Activated CD4-positive, alpha-beta T cell treated with anti-CD3 and anti-CD28 coated beads, Interleukin-2, amount 10 ng/mL, durations not matched to agents 7 days and 5 days (primary cell): Measurements from ENCODE around the gene HOXD1. TPM values are rescaled to one million over a fixed set of nuclear protein-coding genes. Genes with fewer than 3 reads are reported as not detected.

Source experiments
- CTCF ChIA-PET: fragments of 350-600 bp; sonication (Branson Sonifier 250); formaldehyde crosslinking; loops from one replicate; lab custom pipeline; 2021; ENCODE audit warnings: antibody characterized with exemption; lab: Charles Lee
- POLR2A ChIA-PET: fragments of 350-600 bp; sonication (Branson Sonifier 250); formaldehyde crosslinking; loops from one replicate; lab custom pipeline; 2021; ENCODE audit warnings: antibody characterized with exemption; lab: Charles Lee
- DNase-seq: peaks from one replicate; pipeline ENCODE4 v3.0.0-alpha.2; 2020
- H3K27ac Mint-ChIP-seq: one replicate; pipeline ENCODE4 v1.8.0; 2021; ENCODE audit warnings: mild to moderate bottlenecking, moderate library complexity, mixed read lengths
- H3K27me3 Mint-ChIP-seq: one replicate; pipeline ENCODE4 v1.8.0; 2021; ENCODE audit warnings: mixed read lengths
- H3K36me3 Mint-ChIP-seq: one replicate; pipeline ENCODE4 v1.8.0; 2021; ENCODE audit warnings: low read depth, mixed read lengths
- H3K4me1 Mint-ChIP-seq: one replicate; pipeline ENCODE4 v1.8.0; 2021; ENCODE audit warnings: mixed read lengths
- H3K4me3 Mint-ChIP-seq: one replicate; pipeline ENCODE4 v1.8.0; 2021; ENCODE audit warnings: mild to moderate bottlenecking, moderate library complexity, mixed read lengths
- H3K9me3 Mint-ChIP-seq: one replicate; pipeline ENCODE4 v1.8.0; 2021; ENCODE audit warnings: mixed read lengths
- total RNA-seq, 2 experiments: library from RNA; stranded (reverse); gene quantifications; one replicate each; pipeline ENCODE4 v1.2.3, GENCODE V29; 2021

The HOXD1 gene
- total RNA-seq, 2 experiments from 2014 or later: not detected

- ChIA-PET CTCF (interaction anchor here (0.6 to 1.2 kb wide), 3 partner anchors 11 to 122 kb away, joined by 3 to 4 read pairs (median 3); no protein-coding TSS in a partner anchor), POLR2A (no interaction called here)
- Mint-ChIP-seq H3K4me3 (peak overlapping the region; percentile 73), H3K27ac (no peak overlapping the region), H3K27me3 (peaks cover 77% of the 10 kb centered on the region), H3K4me1 (peaks cover 17% of the 10 kb centered on the region), H3K9me3 (no peaks in the 10 kb centered on the region), H3K36me3 (peaks cover 4% of the 10 kb centered on the region)
- DNase-seq: no peak
Observed at GRCh38 chr2:176187200-176187898, 1.1 kb upstream of the HOXD1 start.

- ChIA-PET CTCF (no interaction called here), POLR2A (no interaction called here)
- Mint-ChIP-seq H3K27ac (no peak overlapping the region), H3K9me3 (no peaks in the 10 kb centered on the region), H3K4me1 (peaks cover 17% of the 10 kb centered on the region), H3K27me3 (peaks cover 77% of the 10 kb centered on the region), H3K4me3 (peak overlapping the region; percentile 40), H3K36me3 (peaks cover 4% of the 10 kb centered on the region)
- no peak for DNase-seq
Observed at GRCh38 chr2:176188774-176189680, 559 bp downstream of the HOXD1 start.

- POLR2A ChIA-PET: no interaction called here
- H3K4me1 Mint-ChIP-seq: peaks cover 17% of the 10 kb centered on the region
- DNase-seq: no peak
- H3K27me3 Mint-ChIP-seq: peaks cover 80% of the 10 kb centered on the region
- peak overlapping the region; percentile 40 for H3K4me3 Mint-ChIP-seq
- H3K9me3 Mint-ChIP-seq: no peaks in the 10 kb centered on the region
- no peak overlapping the region for H3K27ac Mint-ChIP-seq
- CTCF ChIA-PET: interaction anchor here (0.8 kb wide), 1 partner anchor 59 kb away, joined by 3 read pairs; no protein-coding TSS in a partner anchor
- H3K36me3 Mint-ChIP-seq: peaks cover 4% of the 10 kb centered on the region
Observed at GRCh38 chr2:176189681-176190641, 1.5 kb downstream of the HOXD1 start.

- Mint-ChIP-seq H3K9me3 (no peaks in the 10 kb centered on the region), H3K4me1 (peaks cover 15% of the 10 kb centered on the region), H3K4me3 (no peak overlapping the region), H3K27ac (no peak overlapping the region), H3K27me3 (peaks cover 75% of the 10 kb centered on the region), H3K36me3 (peaks cover 4% of the 10 kb centered on the region)
- ChIA-PET POLR2A (interaction anchor here (0.6 kb wide), 1 partner anchor 362 kb away, joined by 3 read pairs; no protein-coding TSS in a partner anchor), CTCF (no interaction called here)
- no peak for DNase-seq
Observed at GRCh38 chr2:176192351-176192750, 3.9 kb downstream of the HOXD1 start.

- peaks cover 74% of the 10 kb centered on the region for H3K27me3 Mint-ChIP-seq
- CTCF ChIA-PET: no interaction called here
Observed at GRCh38 chr2:176193048-176193447, 4.6 kb downstream of the HOXD1 start.

GRCh38 chr2:176199902-176200301, 11.4 kb downstream of the HOXD1 start:
- no peak for DNase-seq
- H3K4me1 Mint-ChIP-seq: no peaks in the 10 kb centered on the region
- no peaks in the 10 kb centered on the region for H3K36me3 Mint-ChIP-seq
- CTCF ChIA-PET: interaction anchor here (0.6 to 0.7 kb wide), 2 partner anchors 102 to 235 kb away, joined by 3 read pairs; no protein-coding TSS in a partner anchor
- POLR2A ChIA-PET: no interaction called here
- peaks cover 38% of the 10 kb centered on the region for H3K27me3 Mint-ChIP-seq
- H3K9me3 Mint-ChIP-seq: no peaks in the 10 kb centered on the region
- H3K27ac Mint-ChIP-seq: no peak overlapping the region
- H3K4me3 Mint-ChIP-seq: no peak overlapping the region

More at GRCh38 chr2:176193048-176193447, 4.6 kb downstream of the HOXD1 start:
- H3K4me1 Mint-ChIP-seq: peaks cover 8% of the 10 kb centered on the region
- H3K27ac Mint-ChIP-seq: no peak overlapping the region
- H3K9me3 Mint-ChIP-seq: no peaks in the 10 kb centered on the region
- no peak overlapping the region for H3K4me3 Mint-ChIP-seq
- POLR2A ChIA-PET: no interaction called here
- no peak for DNase-seq
- H3K36me3 Mint-ChIP-seq: peaks cover 1% of the 10 kb centered on the region

- Mint-ChIP-seq H3K36me3 (no peaks in the 10 kb centered on the region), H3K4me1 (no peaks in the 10 kb centered on the region), H3K27me3 (peaks cover 30% of the 10 kb centered on the region), H3K4me3 (no peak overlapping the region), H3K27ac (no peak overlapping the region), H3K9me3 (no peaks in the 10 kb centered on the region)
- ChIA-PET CTCF (interaction anchor here (0.5 kb wide), 1 partner anchor 102 kb away, joined by 3 read pairs; no protein-coding TSS in a partner anchor), POLR2A (no interaction called here)
- DNase-seq: no peak
Observed at GRCh38 chr2:176200971-176201370, 12.5 kb downstream of the HOXD1 start.

- Mint-ChIP-seq H3K4me1 (no peaks in the 10 kb centered on the region), H3K36me3 (no peaks in the 10 kb centered on the region), H3K4me3 (no peak overlapping the region), H3K27me3 (peaks cover 25% of the 10 kb centered on the region), H3K27ac (no peak overlapping the region), H3K9me3 (no peaks in the 10 kb centered on the region)
- no peak for DNase-seq
- CTCF ChIA-PET: interaction anchor here (0.5 to 0.6 kb wide), 2 partner anchors 234 to 514 kb away, joined by 3 read pairs; no protein-coding TSS in a partner anchor
- POLR2A ChIA-PET: no interaction called here
Observed at GRCh38 chr2:176202491-176202890, 14.0 kb downstream of the HOXD1 start.

GRCh38 chr2:176205126-176205525, 16.7 kb downstream of the HOXD1 start:
- CTCF ChIA-PET: no interaction called here
- POLR2A ChIA-PET: no interaction called here
- Mint-ChIP-seq H3K36me3 (no peaks in the 10 kb centered on the region), H3K9me3 (no peaks in the 10 kb centered on the region), H3K4me1 (no peaks in the 10 kb centered on the region), H3K27me3 (peaks cover 23% of the 10 kb centered on the region), H3K4me3 (no peak overlapping the region), H3K27ac (no peak overlapping the region)
- DNase-seq: no peak

GRCh38 chr2:176206136-176206535, 17.7 kb downstream of the HOXD1 start:
- no peaks in the 10 kb centered on the region for H3K36me3 Mint-ChIP-seq
- ChIA-PET CTCF (interaction anchor here (0.6 kb wide), 1 partner anchor 32 kb away, joined by 6 read pairs; no protein-coding TSS in a partner anchor), POLR2A (no interaction called here)
- no peak overlapping the region for H3K4me3 Mint-ChIP-seq
- DNase-seq: no peak
- no peaks in the 10 kb centered on the region for H3K9me3 Mint-ChIP-seq
- peaks cover 23% of the 10 kb centered on the region for H3K27me3 Mint-ChIP-seq
- no peaks in the 10 kb centered on the region for H3K4me1 Mint-ChIP-seq
- no peak overlapping the region for H3K27ac Mint-ChIP-seq

- no peaks in the 10 kb centered on the region for H3K4me1 Mint-ChIP-seq
- H3K4me3 Mint-ChIP-seq: no peak overlapping the region
- no peak overlapping the region for H3K27ac Mint-ChIP-seq
- ChIA-PET CTCF (interaction anchor here (0.7 kb wide), 1 partner anchor 1340 kb away, joined by 3 read pairs; no protein-coding TSS in a partner anchor), POLR2A (interaction anchor here (0.6 kb wide), 1 partner anchor 920 kb away, joined by 4 read pairs; no protein-coding TSS in a partner anchor)
- no peaks in the 10 kb centered on the region for H3K36me3 Mint-ChIP-seq
- no peak for DNase-seq
- no peaks in the 10 kb centered on the region for H3K9me3 Mint-ChIP-seq
- peaks cover 22% of the 10 kb centered on the region for H3K27me3 Mint-ChIP-seq
Observed at GRCh38 chr2:176206682-176207081, 18.2 kb downstream of the HOXD1 start.

- no peaks in the 10 kb centered on the region for H3K9me3 Mint-ChIP-seq
- H3K4me3 Mint-ChIP-seq: no peak overlapping the region
- H3K36me3 Mint-ChIP-seq: no peaks in the 10 kb centered on the region
- CTCF ChIA-PET: interaction anchor here (0.6 kb wide), 2 partner anchors 177 to 358 kb away, joined by 3 read pairs; no protein-coding TSS in a partner anchor
- POLR2A ChIA-PET: no interaction called here
- H3K4me1 Mint-ChIP-seq: no peaks in the 10 kb centered on the region
- H3K27ac Mint-ChIP-seq: no peak overlapping the region
- no peak for DNase-seq
- peaks cover 23% of the 10 kb centered on the region for H3K27me3 Mint-ChIP-seq
Observed at GRCh38 chr2:176211110-176211509, 22.6 kb downstream of the HOXD1 start.
